Mammary epithelial cell (primary cell): Measurements from ENCODE around the gene STT3A.

Source experiments
- EZH2 ChIP-seq: IDR thresholded peaks from 2 replicates; pipeline ENCODE4 v1.6.1; 2012; ENCODE audit warnings: low read length, inconsistent platforms, borderline replicate concordance
- TF ChIP-seq, protein P1 (sequence below), 2 donors: IDR thresholded peaks in 1 of 2; conservative IDR thresholded peaks in 1 of 2; 2 replicates each; pipeline ENCODE4 v1.5.1; 2011 to 2012; ENCODE audit warnings: inconsistent platforms in 2 of 2, low read length in 2 of 2, mild to moderate bottlenecking in 2 of 2, control low read depth in 1 of 2, low read depth in 1 of 2; ENCODE audit not compliant: insufficient read depth in 1 of 2; ENCODE audit errors: extremely low read depth in 1 of 2

- TF ChIP-seq, protein P1, sequence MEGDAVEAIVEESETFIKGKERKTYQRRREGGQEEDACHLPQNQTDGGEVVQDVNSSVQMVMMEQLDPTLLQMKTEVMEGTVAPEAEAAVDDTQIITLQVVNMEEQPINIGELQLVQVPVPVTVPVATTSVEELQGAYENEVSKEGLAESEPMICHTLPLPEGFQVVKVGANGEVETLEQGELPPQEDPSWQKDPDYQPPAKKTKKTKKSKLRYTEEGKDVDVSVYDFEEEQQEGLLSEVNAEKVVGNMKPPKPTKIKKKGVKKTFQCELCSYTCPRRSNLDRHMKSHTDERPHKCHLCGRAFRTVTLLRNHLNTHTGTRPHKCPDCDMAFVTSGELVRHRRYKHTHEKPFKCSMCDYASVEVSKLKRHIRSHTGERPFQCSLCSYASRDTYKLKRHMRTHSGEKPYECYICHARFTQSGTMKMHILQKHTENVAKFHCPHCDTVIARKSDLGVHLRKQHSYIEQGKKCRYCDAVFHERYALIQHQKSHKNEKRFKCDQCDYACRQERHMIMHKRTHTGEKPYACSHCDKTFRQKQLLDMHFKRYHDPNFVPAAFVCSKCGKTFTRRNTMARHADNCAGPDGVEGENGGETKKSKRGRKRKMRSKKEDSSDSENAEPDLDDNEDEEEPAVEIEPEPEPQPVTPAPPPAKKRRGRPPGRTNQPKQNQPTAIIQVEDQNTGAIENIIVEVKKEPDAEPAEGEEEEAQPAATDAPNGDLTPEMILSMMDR (conservative IDR thresholded peaks at IDR 0.05 in 1 of 2, IDR thresholded peaks at IDR 0.05 in 1 of 2; ENCODE audit: extremely low read depth in 1 of 2, insufficient read depth in 1 of 2, low read depth in 1 of 2, low read length in 2 of 2): no peak
- no peak for TF ChIP-seq EZH2
Measured at GRCh38 chr11:125564357-125564756, 28.3 kb upstream of the STT3A start.
